GM04503 (cell line): ENCODE results near the gene SLC51A.
A peak's percentile ranks its signal among the peaks of the same experiment; 100 is the strongest.

Experiments used
- DNase-seq: peaks from one replicate; pipeline ENCODE4 v3.0.0-alpha.2; 2012; ENCODE audit warnings: low read depth

SLC51A gene

DNA sequence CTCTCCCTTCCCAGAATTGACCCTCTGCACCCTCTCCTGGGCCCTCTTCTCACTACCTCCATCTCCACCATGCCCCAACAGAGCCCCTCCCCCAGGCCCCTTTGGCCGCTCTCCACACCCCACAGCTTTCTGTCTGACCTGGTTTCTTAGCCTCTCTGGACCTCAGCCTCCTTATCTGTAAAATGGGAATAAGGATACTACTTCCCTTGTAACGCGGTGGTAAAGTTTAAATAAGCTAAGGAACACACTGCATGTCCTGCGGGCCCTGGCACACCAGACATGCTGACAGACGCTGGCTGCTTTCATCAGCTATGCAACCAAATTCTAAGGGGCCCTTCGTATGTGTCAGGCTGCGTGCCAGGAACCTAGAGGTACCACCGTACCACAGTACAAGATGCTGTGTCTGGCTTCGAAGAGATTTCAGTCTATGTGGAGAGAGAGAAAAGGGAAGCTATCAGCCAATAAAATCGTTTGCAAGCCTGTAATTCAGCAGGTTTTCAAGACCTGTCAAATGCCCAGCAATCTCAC lies 777 bp upstream of the SLC51A start:
- no peak for DNase-seq

DNA sequence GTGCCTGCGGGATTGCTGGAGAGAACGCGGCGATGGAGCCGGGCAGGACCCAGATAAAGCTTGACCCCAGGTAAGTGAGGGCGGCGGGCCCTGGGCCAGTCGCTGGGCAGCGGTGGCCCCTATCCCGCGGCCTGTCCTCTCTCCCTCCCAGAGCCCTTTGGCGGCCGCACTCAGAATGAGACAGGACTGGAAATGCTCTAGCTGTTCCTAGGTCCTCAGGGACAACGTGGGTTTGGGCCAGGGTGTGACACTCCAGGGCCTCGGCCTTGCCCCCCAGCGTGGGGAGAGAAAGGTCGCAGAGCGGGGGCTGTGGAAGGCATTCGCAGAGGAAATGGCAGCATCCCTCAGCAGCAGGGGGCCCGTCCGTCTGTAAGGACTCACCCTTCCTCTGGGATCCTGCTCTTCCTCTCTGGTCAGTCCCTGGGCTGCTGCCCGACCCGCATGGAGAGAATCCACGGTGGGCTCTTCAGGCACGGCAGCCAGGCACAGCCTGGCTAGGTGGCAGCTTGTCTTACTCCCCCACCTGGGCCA lies 412 bp downstream of the SLC51A start:
- no peak for DNase-seq

DNA sequence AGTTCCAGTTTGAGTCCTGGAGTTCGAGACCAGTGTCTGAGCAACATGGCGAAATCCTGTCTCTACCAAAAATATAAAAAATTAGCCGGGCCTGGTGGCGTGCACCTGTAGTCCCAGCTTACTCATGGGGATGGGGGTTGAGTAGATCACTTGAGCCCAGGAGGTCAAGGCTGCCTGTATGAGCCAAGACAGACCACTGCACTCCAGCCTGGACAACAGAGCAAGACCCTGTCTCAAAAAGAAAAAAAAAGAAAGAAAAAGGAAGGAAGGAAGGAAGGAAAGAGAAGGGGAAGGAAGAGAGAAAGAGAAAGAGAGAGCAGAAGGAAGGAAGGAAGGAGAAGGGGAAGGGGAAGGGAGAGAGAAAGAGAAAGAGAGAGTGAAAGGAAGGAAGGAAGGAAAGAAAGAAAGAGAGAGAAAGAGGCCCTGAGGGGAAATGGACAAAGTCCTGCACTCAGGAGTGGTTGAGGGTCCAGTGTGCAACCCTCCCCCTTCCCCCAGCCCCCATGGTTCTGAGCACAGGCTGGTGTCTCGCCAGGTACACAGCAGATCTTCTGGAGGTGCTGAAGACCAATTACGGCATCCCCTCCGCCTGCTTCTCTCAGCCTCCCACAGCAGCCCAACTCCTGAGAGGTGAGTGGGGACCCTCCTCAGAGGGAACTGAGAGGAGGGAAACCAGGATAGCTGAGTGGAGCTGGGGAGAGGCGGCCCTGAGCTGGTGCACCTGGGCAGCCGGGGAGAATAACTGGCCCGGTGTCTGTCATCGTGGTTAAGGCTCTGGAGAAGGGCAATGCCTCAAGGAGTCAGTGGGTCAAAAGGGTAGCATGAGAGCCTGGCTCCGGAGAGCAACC lies 1.2 kb downstream of the SLC51A start:
- no peak for DNase-seq

DNA sequence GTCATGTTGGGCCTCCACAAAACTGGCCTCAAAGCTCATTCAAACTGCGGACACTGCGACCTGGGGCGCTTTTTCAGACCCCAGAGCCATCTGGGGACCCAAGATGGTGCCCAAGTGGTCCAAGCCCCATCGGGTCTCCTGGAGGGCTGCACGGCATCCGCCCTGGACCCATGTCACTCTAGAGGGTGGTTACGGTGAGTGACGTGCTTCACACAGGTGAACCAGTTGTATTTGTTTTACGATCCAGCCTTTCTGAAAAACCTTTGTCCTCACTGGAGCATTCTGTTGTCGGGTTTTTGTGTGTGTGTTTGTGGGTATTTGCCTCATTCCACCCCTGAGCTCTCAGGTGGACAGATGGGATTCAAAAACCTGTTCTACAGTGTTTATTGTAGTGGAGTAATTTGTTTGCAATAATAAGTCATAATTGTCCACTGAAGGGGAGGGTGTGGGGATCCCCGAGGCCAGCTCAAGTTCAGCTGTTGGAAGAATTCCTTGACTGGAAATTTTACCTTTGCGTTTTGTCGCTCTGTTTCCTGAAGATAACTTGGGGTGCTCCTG lies 1.9 kb downstream of the SLC51A start:
- DNase-seq: no peak

DNA sequence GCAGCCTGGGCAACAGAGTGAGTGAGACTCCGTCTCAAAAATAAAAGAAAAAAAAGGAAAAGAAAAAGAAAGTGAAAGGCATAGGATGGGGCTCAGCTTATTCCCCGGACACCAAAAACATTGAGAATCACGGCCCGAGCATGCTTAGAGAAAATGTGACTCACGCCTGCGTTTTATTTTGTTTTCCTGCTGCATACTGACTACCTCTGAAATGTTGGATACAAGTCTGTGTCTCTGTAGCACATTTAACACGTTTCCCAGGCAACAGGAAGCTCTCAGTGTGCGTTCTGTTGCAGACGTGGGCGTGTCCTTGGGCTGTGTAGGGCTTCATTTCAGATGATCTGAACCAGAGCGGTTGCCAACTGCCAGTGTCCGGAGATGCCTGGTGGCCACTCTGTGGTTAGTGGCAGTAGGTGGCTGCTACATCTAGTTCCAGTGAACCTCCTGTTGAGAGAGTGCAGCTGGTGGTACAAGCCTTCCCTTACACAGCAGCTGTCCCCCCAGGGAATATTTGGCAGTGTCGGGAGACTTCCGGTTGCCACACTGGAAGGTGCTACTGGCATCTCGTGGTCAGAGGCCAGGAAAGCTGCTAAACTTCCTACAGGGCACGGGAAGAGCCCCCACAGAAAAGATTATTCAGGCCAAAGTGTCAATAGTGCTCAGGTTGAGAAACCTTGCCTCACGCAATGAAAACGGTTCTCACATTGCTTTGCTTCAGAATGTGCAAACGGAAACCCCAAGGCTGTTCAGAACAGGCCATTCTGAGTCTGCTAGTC lies 3.0 kb downstream of the SLC51A start:
- peak; percentile 92 for DNase-seq

DNA sequence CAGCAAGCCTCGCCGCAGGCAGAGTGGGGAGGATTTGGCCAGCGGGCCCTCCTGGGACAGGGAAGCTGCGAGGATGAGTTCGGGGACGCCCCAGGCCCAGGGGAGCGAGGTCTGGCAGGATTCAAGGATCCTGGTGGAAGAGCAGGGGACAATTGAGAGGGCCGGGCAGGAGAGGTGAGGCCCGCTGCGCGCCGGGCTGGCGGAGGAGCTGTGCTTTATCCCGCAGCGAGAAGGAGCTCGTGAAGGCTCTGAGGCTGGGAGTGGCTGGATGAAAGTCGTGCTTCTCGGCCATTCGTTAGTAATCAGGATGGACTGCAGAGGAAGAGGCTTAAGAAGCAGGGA lies 3.6 kb downstream of the SLC51A start:
- DNase-seq: no peak

DNA sequence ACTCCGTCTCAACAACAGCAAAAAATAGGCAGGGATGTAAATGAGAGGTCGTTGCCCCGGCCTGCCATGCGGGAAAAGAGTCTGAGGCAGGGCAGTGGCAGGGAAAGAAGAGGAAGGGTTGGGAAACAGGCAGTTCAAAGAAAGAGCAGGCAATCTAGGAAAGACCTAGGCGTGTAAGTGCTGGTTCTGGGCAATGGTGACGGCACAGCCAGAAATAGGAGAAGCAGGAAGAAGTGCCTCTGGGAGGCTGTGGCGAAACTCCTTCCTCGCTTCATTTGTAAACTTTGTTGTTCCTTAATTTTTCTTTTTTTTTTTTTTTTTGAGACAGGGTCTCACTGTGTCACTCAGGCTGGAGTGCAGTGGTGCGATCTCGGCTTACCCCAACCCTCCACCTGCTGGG lies 4.3 kb downstream of the SLC51A start:
- DNase-seq: no peak

DNA sequence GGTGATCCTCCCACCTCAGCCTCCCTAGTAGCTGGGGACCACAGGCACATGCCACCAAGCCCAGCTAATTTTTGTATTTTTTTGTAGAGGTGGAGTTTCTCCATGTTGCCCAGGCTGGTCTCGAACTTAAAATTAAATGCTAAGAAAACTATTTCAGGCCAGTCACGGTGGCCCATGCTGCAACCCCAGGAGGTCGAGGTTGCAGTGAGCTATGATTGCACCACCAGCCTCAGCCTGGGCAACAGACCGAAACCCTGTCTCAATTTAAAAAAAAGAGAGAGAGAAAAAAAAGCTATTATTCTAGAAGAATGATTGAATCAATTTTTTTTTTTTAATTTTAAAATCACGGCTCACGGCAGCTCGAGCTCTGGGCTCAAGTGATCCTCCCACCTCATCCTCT lies 4.7 kb downstream of the SLC51A start:
- DNase-seq: no peak

DNA sequence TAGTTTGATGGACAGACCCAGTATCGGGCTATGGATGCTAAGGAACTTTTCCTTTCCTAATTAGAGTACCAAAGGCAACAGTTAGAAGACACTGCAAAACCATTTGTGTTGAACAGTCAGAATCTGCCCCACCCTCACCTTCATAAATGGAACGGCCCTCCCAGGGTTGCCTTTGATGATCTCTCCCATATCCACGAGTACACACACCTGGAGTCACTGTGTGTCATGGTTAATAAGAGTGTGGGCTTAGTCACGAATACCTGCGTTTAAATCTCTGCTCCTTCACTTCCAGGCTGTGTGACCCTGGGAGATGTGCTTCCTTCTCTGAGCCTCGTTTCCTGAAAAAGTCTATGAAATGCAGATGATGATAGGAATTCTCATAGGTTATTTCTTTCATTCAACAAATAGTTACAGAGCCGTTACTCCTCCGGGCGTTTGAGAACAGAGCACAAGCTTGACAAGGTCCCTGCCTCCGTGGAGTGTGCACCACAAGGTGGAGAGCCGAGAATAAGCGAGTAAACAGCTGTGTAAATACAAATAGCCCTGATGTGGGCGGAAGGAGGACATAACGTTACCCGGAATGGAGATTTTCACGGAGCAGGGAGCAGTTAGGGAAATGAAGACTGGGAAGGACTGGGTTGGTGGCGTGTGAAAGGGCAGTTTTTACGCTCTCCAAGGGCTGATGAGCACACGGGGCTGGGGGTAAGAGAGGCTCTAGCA lies 6.7 kb downstream of the SLC51A start:
- DNase-seq: no peak

DNA sequence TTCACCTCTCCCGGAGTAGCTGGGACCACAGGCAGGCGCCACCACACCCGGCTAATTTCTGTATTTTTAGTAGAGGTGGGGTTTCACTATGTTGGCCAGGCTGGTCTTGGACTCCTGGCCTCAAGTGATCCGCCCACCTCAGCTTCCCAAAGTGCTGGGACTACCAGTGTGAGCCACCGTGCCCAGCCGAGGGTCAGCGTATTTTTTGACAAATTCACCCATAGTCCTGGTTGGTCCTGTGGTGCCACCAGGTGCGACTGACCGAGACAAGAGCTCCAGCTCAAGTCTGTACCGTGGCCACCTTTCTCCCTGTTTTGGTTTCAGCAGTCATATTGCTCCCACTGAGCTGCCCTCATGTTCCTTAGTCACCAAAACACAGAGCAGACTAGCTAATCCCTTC lies 8.8 kb downstream of the SLC51A start:
- DNase-seq: no peak

DNA sequence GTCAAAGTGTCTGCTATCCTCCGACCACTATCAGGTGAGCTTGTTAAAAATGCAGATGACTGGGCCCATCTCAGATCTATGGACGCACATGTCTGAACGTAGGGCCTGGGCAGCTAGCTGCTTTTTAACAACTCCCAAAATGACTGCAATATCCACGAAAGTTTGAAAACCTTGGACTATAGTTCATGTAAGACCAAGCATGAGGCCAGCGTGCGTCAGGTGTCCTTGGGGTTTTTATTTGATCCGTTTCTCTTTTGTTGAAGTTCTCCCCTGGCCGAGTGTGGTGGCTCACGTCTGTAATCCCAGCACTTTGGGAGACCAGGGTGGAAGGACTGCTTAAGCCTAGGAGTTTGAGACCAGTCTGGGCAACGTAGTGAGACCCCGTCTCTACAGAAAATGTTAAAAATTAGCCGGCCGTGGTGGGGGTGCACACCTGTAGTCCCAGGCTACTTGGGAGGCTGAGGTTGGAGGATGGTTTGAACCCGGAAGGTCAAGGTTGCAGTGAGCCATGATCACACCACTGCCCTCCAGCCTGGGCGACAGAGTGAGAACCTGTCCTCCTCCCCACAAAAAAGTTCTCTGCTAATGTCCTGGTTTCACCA lies 9.5 kb downstream of the SLC51A start:
- no peak for DNase-seq

DNA sequence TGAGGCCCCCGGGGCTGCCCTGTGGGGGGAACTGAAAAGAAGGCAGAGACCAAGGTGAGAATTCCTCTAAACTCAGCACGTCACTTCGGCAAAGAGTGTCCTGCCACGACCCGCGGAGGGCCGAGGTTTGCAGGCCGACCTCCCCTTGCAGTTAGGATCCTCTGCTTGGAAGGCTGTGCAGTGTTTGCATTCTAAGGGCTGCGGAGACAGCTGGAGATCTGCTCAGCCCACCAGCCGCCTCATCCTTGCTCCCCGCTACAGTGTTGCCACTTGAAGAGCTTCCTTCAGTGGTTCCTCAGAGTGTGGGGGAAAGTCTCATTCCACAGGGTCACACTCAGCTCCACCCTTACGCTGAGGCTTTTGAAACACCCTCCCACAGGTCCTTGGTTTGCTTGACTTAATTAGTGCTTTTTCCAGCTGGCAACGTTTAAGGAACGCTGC lies 10.8 kb downstream of the SLC51A start:
- no peak for DNase-seq

DNA sequence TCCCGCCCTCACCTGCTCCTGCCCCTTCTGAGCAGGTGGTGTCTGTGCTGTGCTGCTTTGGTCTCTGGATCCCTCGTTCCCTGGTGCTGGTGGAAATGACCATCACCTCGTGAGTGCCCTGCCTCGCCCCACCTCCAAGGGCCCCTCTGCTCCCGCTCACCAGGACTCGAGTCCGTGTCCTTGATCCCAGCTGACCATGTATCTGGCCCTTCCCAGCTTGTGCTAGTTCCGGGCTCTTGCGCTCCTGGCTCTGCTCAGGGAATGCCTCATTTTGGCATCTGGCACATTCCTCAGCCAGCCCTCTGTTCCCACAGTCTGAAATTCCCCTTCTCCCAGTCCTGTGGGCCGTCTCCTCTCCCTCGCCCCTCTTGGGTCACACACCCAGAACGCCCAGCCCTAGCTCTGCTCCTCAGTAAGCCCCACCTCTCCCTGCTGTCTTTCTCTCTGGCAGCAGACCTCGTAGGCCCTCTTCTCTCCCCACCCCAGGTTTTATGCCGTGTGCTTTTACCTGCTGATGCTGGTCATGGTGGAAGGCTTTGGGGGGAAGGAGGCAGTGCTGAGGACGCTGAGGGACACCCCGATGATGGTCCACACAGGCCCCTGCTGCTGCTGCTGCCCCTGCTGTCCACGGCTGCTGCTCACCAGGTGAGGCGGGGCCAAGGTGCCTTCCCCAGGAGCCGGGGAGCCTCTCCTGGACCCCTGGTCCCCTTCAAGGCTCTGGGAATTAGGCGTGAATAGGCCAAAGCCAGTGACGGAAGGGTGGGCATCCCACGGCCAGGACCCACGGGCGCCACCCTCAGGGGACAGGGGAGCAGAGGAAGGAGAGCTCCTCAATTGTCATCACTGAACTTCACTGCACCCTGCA lies 11.5 kb downstream of the SLC51A start:
- peak; percentile 13 for DNase-seq

DNA sequence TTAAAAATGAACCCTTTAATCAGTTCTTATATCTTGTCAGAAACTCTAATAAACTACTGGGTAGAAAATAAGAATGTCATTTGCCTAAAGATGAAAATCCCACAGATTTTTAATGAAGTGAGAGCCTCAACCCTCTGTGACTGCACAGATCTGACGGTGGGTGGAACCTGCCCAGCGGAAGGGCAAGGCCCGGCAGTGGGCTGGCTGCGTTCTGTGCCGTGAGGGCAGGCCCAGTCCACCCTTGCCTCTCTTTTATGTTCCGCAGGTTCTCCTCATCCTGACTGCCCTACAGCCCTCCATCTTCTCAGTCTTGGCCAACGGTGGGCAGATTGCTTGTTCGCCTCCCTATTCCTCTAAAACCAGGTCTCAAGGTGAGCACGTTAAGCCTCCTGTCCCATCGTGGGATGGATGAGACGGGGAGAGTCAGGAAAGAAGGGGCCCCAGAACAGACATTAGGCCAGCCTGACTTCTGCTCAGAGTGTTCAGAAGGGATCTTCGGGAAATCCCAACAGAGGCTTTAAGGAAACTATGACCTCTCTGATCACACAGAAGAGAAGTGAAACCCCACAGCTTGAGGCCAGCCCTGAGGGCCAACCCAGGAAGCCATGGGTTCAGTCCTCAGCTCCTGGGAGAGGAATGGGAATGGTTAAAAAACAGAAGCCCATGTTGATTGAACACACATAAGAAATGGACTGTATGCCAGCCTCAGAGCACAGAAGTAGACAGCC lies 16.0 kb downstream of the SLC51A start:
- DNase-seq: no peak

DNA sequence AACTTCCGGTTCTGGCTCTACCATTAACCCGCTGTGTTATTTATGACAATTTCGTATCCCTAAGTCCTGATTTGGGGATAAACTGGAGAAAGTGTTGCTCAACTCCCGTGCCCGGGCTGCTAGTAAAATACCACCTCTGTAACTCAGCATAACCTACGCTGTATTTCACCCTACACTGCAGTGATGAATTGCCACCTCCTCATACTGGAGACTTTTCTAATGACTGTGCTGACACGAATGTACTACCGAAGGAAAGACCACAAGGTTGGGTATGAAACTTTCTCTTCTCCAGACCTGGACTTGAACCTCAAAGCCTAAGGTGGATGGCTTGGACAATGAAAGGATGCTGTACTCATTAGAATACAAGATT lies 16.5 kb downstream of the SLC51A start:
- no peak for DNase-seq

DNA sequence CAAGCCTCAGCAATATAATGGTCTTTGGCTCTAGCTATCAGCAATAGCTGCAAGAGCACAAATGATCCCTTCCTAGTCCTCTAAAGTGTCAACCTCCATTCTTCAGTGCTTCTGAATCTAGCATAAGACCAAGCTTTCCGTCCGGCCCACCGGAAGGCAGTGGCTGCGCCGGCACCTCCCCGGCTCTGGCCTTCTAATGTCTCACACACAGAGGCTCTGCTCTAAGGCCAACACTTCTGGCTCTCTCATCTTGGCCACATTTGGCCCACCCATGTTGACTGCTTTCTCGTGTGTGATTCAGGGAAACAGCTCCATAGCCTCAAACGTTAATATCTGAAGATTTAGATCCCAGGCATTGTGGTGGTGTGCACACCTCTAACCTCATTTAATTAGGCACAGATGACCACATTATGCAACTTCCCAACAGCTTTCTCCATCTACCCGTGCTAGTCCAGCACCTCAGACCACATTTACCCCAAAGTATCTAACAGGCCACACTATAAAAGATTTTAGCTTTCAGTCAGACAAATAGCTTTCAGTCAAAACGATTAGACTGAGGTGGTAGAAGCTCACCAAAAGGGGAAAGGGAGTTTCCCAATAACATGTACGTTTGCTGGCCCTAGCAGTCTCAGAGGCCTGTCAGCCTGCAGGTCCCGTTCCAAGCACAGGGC lies 19.3 kb downstream of the SLC51A start:
- no peak for DNase-seq

DNA sequence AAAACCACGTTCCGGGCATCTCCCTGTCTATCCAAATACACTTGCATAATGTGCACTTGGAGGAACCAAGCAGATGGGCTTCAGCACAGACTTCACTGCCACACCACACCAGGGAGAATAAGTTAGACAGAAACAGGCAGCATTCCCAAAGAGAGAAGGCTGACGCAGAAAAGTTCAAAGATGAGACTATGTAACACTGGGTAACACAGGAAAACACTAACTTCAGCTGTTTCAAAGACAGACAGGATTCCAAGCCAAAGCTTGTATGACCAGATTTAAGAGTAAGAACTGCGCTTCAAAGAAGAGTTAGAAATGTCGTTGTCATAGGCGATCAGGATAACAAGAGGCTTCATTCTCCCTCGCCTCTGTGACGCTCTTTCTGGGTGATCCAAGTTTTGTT lies 19.9 kb downstream of the SLC51A start:
- DNase-seq: no peak

DNA sequence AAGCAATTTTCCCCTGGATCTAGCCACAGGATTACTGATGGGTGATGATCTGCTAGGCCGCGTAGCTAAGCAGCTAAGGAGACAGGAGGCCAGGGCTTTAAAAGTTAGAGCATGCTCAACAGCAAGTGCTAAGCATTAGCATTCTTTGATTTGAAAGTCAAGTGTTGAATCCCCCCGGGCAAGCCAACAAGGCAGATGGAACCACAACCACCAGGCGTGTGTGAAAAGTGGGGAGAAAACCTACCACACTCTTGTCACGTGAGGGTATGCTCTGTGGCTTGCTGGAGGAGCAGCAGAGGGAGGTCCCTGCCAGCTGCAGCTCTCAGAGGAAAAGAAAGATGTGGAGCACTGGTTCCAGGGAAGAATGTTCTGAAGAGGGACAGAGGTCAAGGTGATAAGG lies 20.9 kb downstream of the SLC51A start:
- DNase-seq: no peak
